IMR-90 (cell line): ENCODE results near the gene FAM3D.

Experiments
- BHLHE40 ChIP-seq: fragments of 150-350 bp; IDR thresholded peaks from 2 replicates; pipeline ENCODE4 v1.6.1; 2016; ENCODE audit warnings: mild to moderate bottlenecking, low read depth, low read length
- CEBPB ChIP-seq: IDR thresholded peaks from 2 replicates; pipeline ENCODE4 v1.6.1; 2012; ENCODE audit warnings: low read depth, low read length, improper control_type of control experiment
- CTCF ChIP-seq: conservative IDR thresholded peaks from 2 replicates; pipeline ENCODE4 v1.5.1; 2012; ENCODE audit warnings: mild to moderate bottlenecking, low read depth, low read length, improper control_type of control experiment
- ELK1 ChIP-seq: fragments of 150-350 bp; IDR thresholded peaks from 2 replicates; pipeline ENCODE4 v1.6.1; 2016; ENCODE audit warnings: low read depth, mild to moderate bottlenecking, low read length, moderate library complexity, borderline replicate concordance
- FOS ChIP-seq: fragments of 150-350 bp; IDR thresholded peaks from 2 replicates; pipeline ENCODE4 v1.6.1; 2016; ENCODE audit warnings: low read depth, low read length
- MAFK ChIP-seq: IDR thresholded peaks from 2 replicates; pipeline ENCODE4 v1.6.1; 2012; ENCODE audit warnings: low read depth, low read length, improper control_type of control experiment
- MXI1 ChIP-seq: IDR thresholded peaks from 2 replicates; pipeline ENCODE4 v1.6.1; 2012; ENCODE audit warnings: low read depth, mild to moderate bottlenecking, low read length, moderate library complexity, borderline replicate concordance
- NFE2L2 ChIP-seq: fragments of 150-350 bp; IDR thresholded peaks from 2 replicates; pipeline ENCODE4 v1.6.1; 2016; ENCODE audit warnings: low read depth, mild to moderate bottlenecking, low read length
- POLR2A ChIP-seq: IDR thresholded peaks from 2 replicates; pipeline ENCODE4 v1.6.1; 2012; ENCODE audit warnings: mild to moderate bottlenecking, low read depth, low read length
- RAD21 ChIP-seq: IDR thresholded peaks from 2 replicates; pipeline ENCODE4 v1.6.1; 2012; ENCODE audit warnings: low read length, improper control_type of control experiment
- SMC3 ChIP-seq: fragments of 150-350 bp; IDR thresholded peaks from 2 replicates; pipeline ENCODE4 v1.6.1; 2016; ENCODE audit warnings: low read depth, mild to moderate bottlenecking, antibody characterized with exemption, low read length, moderate library complexity

GRCh38 chr3:58654466-58654865 lies 12.1 kb downstream of the FAM3D start:
- TF ChIP-seq CTCF = no peak
- no peak for TF ChIP-seq POLR2A
- TF ChIP-seq CEBPB = no peak
- TF ChIP-seq MAFK = no peak
- no peak for TF ChIP-seq SMC3
- no peak for TF ChIP-seq MXI1
- TF ChIP-seq ELK1 = no peak
- TF ChIP-seq RAD21 = no peak
- TF ChIP-seq NFE2L2 = no peak
- TF ChIP-seq FOS = no peak
- no peak for TF ChIP-seq BHLHE40
